ENCODE measurements around the gene TCAIM.

- TF ChIP-seq SUZ12 (IDR thresholded peaks at IDR 0.05; ENCODE audit: extremely low read depth, insufficient read depth, insufficient read length) (no peak), YY1 (IDR thresholded peaks at IDR 0.05; ENCODE audit: insufficient read depth, insufficient read length) (no peak)
Observed at GRCh38 chr3:44436181-44436580, 97.6 kb downstream of the TCAIM start.

All from NT2/D1 (cell line).